OCI-LY1 (cell line): ENCODE data around the gene CCND1.

ENCODE experiments used
- H2AFZ ChIP-seq: fragments of 200-600 bp; sonication (generic), shearing (Covaris generic); 2 replicates; pipeline ENCODE4 v1.6.0; 2014; ENCODE audit warnings: antibody characterized with exemption, mild to moderate bottlenecking, low read length
- H3F3A ChIP-seq: fragments of 200-600 bp; sonication (generic), shearing (Covaris generic); 2 replicates; pipeline ENCODE4 v1.6.0; 2014; ENCODE audit warnings: mild to moderate bottlenecking, antibody characterized with exemption, low read length, moderate library complexity; ENCODE audit not compliant: insufficient read depth
- H3K27ac ChIP-seq: fragments of 200-600 bp; sonication (generic); 2 replicates; pipeline ENCODE4 v1.5.1; 2014; ENCODE audit warnings: low read length, mixed run types, mild to moderate bottlenecking, low read depth; ENCODE audit not compliant: poor library complexity, severe bottlenecking
- H3K27me3 ChIP-seq: fragments of 200-600 bp; sonication (generic); 2 replicates; pipeline ENCODE4 v1.6.0; 2014; ENCODE audit warnings: antibody characterized with exemption, mild to moderate bottlenecking, low read length, moderate library complexity; ENCODE audit not compliant: insufficient read depth
- H3K36me3 ChIP-seq: fragments of 200-600 bp; sonication (generic); 2 replicates; pipeline ENCODE4 v1.6.1; 2014; ENCODE audit warnings: mild to moderate bottlenecking, antibody characterized with exemption, low read length, moderate library complexity, mixed read lengths; ENCODE audit not compliant: insufficient read depth
- H3K4me1 ChIP-seq: fragments of 200-600 bp; sonication (generic); 2 replicates; pipeline ENCODE4 v1.5.1; 2014; ENCODE audit warnings: mild to moderate bottlenecking, low read length, moderate library complexity; ENCODE audit not compliant: insufficient read depth, severe bottlenecking
- H3K4me2 ChIP-seq: fragments of 200-600 bp; sonication (generic), shearing (Covaris generic); 2 replicates; pipeline ENCODE4 v1.6.1; 2014; ENCODE audit warnings: low read length
- H3K4me3 ChIP-seq: fragments of 200-600 bp; sonication (generic); 2 replicates; pipeline ENCODE4 v1.5.1; 2014; ENCODE audit warnings: low read length, low read depth, mild to moderate bottlenecking, mixed read lengths; ENCODE audit not compliant: poor library complexity, severe bottlenecking
- H3K79me2 ChIP-seq: fragments of 200-600 bp; shearing (Covaris generic); 2 replicates; pipeline ENCODE4 v1.6.1; 2016; ENCODE audit warnings: mixed run types, low read length, mixed read lengths; ENCODE audit not compliant: insufficient read depth
- H3K9ac ChIP-seq: fragments of 200-600 bp; sonication (generic), shearing (Covaris generic); 2 replicates; pipeline ENCODE4 v1.6.1; 2014; ENCODE audit warnings: mild to moderate bottlenecking, low read length, mixed read lengths
- H3K9me2 ChIP-seq: fragments of 200-600 bp; sonication (generic), shearing (Covaris generic); 2 replicates; pipeline ENCODE4 v1.6.1; 2014; ENCODE audit warnings: low read depth, mild to moderate bottlenecking, low read length, mixed read lengths
- H3K9me3 ChIP-seq: fragments of 200-600 bp; shearing (Covaris generic); 2 replicates; pipeline ENCODE4 v1.6.1; 2014; ENCODE audit warnings: low read length, mixed read lengths
- H4K20me1 ChIP-seq: fragments of 200-600 bp; sonication (generic), shearing (Covaris generic); 2 replicates; pipeline ENCODE4 v1.6.0; 2016; ENCODE audit warnings: mild to moderate bottlenecking, low read length; ENCODE audit not compliant: insufficient read depth
- CTCF ChIP-seq: fragments of 200-600 bp; sonication (generic), shearing (Covaris generic); IDR thresholded peaks from 2 replicates; pipeline ENCODE4 v1.5.1; 2017; ENCODE audit warnings: mild to moderate bottlenecking, antibody characterized with exemption, low read length, moderate library complexity, mixed read lengths
- EZH2 ChIP-seq: fragments of 200-600 bp; sonication (generic), shearing (Covaris generic); IDR thresholded peaks from 2 replicates; pipeline ENCODE4 v1.8.0; 2017; ENCODE audit warnings: borderline replicate concordance, mixed run types, mild to moderate bottlenecking, antibody characterized with exemption, low read length, moderate library complexity, mixed read lengths

Gene CCND1

GRCh38 chr11:69614085-69614484 lies 26.9 kb upstream of the CCND1 start:
- Histone ChIP-seq H4K20me1 (no peaks in the 10 kb centered on the region), H3K4me2 (no peak overlapping the region), H3K27ac (no peak overlapping the region), H3K36me3 (no peaks in the 10 kb centered on the region), H3K9me3 (no peaks in the 10 kb centered on the region), H3F3A (no peaks in the 10 kb centered on the region), H3K4me1 (no peaks in the 10 kb centered on the region), H3K9me2 (no peaks in the 10 kb centered on the region), H3K79me2 (no peaks in the 10 kb centered on the region), H3K9ac (no peak overlapping the region), H2AFZ (no peak overlapping the region), H3K4me3 (no peak overlapping the region), H3K27me3 (no peaks in the 10 kb centered on the region)
- TF ChIP-seq CTCF (no peak), EZH2 (no peak)

DNA sequence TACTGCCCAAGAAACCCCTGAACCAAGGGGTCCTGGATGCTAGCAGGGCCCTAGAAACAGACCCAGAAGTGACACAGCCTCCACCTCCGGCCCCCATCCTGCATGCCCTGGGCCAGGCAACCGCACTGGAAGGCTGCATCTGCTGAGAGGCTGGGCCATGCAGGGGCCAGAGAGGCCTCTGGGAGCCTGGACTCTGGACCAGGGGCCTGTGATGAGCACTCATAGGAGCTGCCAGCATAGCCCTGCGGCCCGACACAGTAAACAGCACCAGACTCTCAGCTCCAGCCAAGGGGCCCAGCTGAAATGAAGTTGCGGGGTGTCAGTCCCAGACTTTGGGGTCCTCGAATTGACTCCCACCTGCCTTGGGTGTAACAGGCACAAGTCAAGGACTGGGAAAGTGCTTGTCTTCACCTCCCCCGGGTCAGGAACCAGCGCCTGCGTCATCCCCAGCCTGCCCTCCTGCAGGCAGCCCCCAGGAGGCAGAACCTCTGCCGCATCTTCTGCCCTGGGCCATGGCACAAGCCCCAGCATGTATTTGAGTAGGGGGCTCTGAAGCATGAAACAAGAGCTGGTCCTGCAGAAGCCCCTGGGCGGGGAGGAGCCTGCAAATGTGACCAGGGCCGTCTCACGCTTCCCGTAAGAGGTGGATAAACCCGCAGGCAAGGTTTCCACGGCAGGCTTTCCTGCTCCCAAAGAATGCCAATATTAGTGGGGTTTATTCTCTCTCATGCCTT lies 25.2 kb upstream of the CCND1 start:
- Histone ChIP-seq H2AFZ (no peak overlapping the region), H3F3A (no peaks in the 10 kb centered on the region), H3K27me3 (no peaks in the 10 kb centered on the region), H3K9ac (no peak overlapping the region), H3K9me3 (no peaks in the 10 kb centered on the region), H3K9me2 (no peaks in the 10 kb centered on the region), H4K20me1 (no peaks in the 10 kb centered on the region), H3K4me1 (no peaks in the 10 kb centered on the region), H3K27ac (no peak overlapping the region), H3K36me3 (no peaks in the 10 kb centered on the region), H3K4me2 (no peak overlapping the region), H3K4me3 (no peak overlapping the region), H3K79me2 (no peaks in the 10 kb centered on the region)
- TF ChIP-seq CTCF (no peak), EZH2 (no peak)

DNA sequence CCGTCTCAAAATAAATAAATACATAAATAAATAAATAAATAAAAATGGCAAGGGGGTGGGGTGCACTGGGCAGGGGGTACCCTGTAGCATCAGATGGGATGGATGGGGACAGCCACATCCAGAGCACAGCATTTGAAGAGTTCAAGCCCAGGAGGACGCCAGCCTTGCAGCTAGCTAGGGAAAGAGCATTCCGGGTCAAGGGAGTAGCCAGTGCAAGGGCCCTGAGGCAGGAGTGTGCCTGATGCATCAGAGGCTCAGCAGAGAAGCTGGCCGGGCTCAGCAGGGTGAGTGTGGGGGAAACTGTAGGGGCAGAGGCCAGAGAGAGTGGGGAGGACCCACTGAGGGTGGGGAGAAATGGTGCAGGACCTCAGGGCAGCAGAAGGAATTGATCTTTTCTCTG lies 23.7 kb upstream of the CCND1 start:
- Histone ChIP-seq H3K4me3 (no peak overlapping the region), H3K9me2 (no peaks in the 10 kb centered on the region), H3F3A (no peaks in the 10 kb centered on the region), H3K9ac (no peak overlapping the region), H2AFZ (no peak overlapping the region), H3K79me2 (no peaks in the 10 kb centered on the region), H3K36me3 (no peaks in the 10 kb centered on the region), H3K4me2 (no peak overlapping the region), H3K27ac (no peak overlapping the region), H4K20me1 (no peaks in the 10 kb centered on the region), H3K27me3 (no peaks in the 10 kb centered on the region), H3K9me3 (no peaks in the 10 kb centered on the region), H3K4me1 (no peaks in the 10 kb centered on the region)
- TF ChIP-seq EZH2 (no peak), CTCF (no peak)
